GM18505 (cell line): Measurements from ENCODE around the gene C18orf63.

Experiments
- ATAC-seq: cut with Tn5 transposase; IDR thresholded peaks from one replicate; pipeline ENCODE4 v1.9.1; 2021; ENCODE audit not compliant: unreplicated experiment
- POLR2A ChIP-seq: IDR thresholded peaks from 4 replicates; pipeline ENCODE4 v1.6.1; 2011; ENCODE audit warnings: borderline replicate concordance; ENCODE audit not compliant: insufficient read depth, insufficient read length; ENCODE audit errors: extremely low read depth

C18orf63 gene

GRCh38 chr18:74315464-74316256 lies at the start of gene C18orf63:
Gene C18orf63 (plus strand): TSS chr18:74315839. CDS start chr18:74317866, 2,027 bp downstream.
- no peak for TF ChIP-seq POLR2A
- no peak for ATAC-seq

- ATAC-seq, result no peak
- TF ChIP-seq POLR2A, result no peak
Observed at GRCh38 chr18:74266161-74266560, 49.5 kb upstream of the C18orf63 start.

GRCh38 chr18:74268175-74268574 lies 47.5 kb upstream of the C18orf63 start:
- no peak for TF ChIP-seq POLR2A
- no peak for ATAC-seq

- no peak for TF ChIP-seq POLR2A
- ATAC-seq, result no peak
Observed at GRCh38 chr18:74268933-74269620, 46.6 kb upstream of the C18orf63 start.

- ATAC-seq, result no peak
- no peak for TF ChIP-seq POLR2A
Observed at GRCh38 chr18:74271635-74272034, 44.0 kb upstream of the C18orf63 start.

GRCh38 chr18:74273394-74273793 lies 42.2 kb upstream of the C18orf63 start:
- no peak for TF ChIP-seq POLR2A
- ATAC-seq, result no peak

GRCh38 chr18:74274700-74275099 lies 40.9 kb upstream of the C18orf63 start:
- ATAC-seq, result no peak
- TF ChIP-seq POLR2A, result no peak

GRCh38 chr18:74275736-74276135 lies 39.9 kb upstream of the C18orf63 start:
- no peak for ATAC-seq
- no peak for TF ChIP-seq POLR2A

- no peak for ATAC-seq
- TF ChIP-seq POLR2A, result no peak
Observed at GRCh38 chr18:74276609-74277008, 39.0 kb upstream of the C18orf63 start.

GRCh38 chr18:74277296-74277695 lies 38.3 kb upstream of the C18orf63 start:
- ATAC-seq, result no peak
- no peak for TF ChIP-seq POLR2A

- no peak for ATAC-seq
- TF ChIP-seq POLR2A, result no peak
Observed at GRCh38 chr18:74278058-74278457, 37.6 kb upstream of the C18orf63 start.

GRCh38 chr18:74278983-74279382 lies 36.7 kb upstream of the C18orf63 start:
- ATAC-seq, result no peak
- TF ChIP-seq POLR2A, result no peak

- no peak for TF ChIP-seq POLR2A
- ATAC-seq, result no peak
Observed at GRCh38 chr18:74281011-74281979, 34.3 kb upstream of the C18orf63 start.
